SK-N-MC (cell line): ENCODE results near the gene LMTK3.

Experiments used
- DNase-seq: peaks from one replicate; pipeline ENCODE4 v3.0.0-alpha.2; 2011; ENCODE audit warnings: low read depth, low spot score
- H3K27ac ChIP-seq: fragments of 200-600 bp; sonication (generic); 2 replicates; pipeline ENCODE4 v1.5.1; 2016; ENCODE audit warnings: mixed run types
- H3K36me3 ChIP-seq: fragments of 200-600 bp; sonication (generic); 2 replicates; pipeline ENCODE4 v1.6.1; 2017; ENCODE audit warnings: antibody characterized with exemption, low read length, mixed read lengths; ENCODE audit not compliant: insufficient read depth
- H3K4me3 ChIP-seq: fragments of 200-600 bp; sonication (generic); 2 replicates; pipeline ENCODE4 v1.5.1; 2016
- H3K9ac ChIP-seq: fragments of 200-600 bp; sonication (generic); 2 replicates; pipeline ENCODE4 v1.8.0; 2017; ENCODE audit warnings: mixed run types, mixed read lengths; ENCODE audit not compliant: insufficient read length
- H3K9me3 ChIP-seq: fragments of 200-600 bp; sonication (generic); 2 replicates; pipeline ENCODE4 v1.6.1; 2017; ENCODE audit warnings: low read depth, mild to moderate bottlenecking, antibody characterized with exemption, low read length, moderate library complexity, mixed read lengths
- EZH2 ChIP-seq: fragments of 200-600 bp; sonication (generic); IDR thresholded peaks from one replicate; pipeline ENCODE4 v1.6.1; 2017; ENCODE audit warnings: antibody characterized with exemption
- FOXP2 ChIP-seq: optimal IDR thresholded peaks from 2 replicates; pipeline ENCODE3; 2011; ENCODE audit warnings: mild to moderate bottlenecking, moderate library complexity; ENCODE audit not compliant: insufficient read depth; ENCODE audit errors: extremely low read length, control extremely low read depth
- POLR2AphosphoS5 ChIP-seq: IDR thresholded peaks from 2 replicates; pipeline ENCODE4 v1.6.1; 2012; ENCODE audit warnings: mild to moderate bottlenecking, low read depth, low read length, borderline replicate concordance

LMTK3 gene

DNA sequence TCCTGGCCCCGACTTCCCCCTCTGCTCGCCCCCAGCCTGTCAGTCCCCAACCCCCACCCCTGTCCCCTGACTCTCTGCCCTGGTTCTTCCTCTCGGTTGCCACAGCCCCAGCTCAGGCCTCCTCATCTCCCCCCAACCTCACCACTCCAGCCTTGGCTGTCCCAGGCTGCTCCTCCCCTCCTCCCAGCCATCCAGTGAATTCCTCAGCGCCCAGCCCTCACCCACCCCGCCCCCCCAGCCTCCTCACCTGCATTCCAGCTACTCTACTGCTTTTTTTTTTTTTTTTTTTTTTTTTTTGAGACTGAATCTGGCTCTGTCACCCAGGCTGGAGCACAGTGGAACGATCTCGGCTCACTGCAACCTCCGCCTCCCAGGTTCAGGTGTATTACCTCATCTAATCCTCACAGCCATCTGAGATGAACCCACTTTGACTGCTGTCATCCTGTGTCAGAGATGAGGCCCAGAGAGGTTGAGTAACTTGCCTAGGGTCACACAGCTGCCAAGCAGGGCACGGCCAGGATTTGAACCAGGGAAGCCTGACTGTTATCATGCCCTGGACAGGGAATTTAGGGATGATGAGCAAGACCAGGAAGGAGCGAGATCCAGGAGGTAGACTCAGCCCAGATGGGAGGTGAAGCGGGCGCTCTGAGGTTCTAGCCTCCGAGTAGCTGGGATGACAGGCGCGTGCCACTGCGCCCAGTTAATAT lies 42.9 kb upstream of the LMTK3 start:
- H3K36me3 ChIP-seq: no peaks in the 10 kb centered on the region
- no peak overlapping the region for H3K9ac ChIP-seq
- TF ChIP-seq FOXP2 (no peak), POLR2AphosphoS5 (no peak), EZH2 (no peak)
- no peak for DNase-seq
- no peak overlapping the region for H3K27ac ChIP-seq
- H3K9me3 ChIP-seq: no peaks in the 10 kb centered on the region
- no peak overlapping the region for H3K4me3 ChIP-seq

DNA sequence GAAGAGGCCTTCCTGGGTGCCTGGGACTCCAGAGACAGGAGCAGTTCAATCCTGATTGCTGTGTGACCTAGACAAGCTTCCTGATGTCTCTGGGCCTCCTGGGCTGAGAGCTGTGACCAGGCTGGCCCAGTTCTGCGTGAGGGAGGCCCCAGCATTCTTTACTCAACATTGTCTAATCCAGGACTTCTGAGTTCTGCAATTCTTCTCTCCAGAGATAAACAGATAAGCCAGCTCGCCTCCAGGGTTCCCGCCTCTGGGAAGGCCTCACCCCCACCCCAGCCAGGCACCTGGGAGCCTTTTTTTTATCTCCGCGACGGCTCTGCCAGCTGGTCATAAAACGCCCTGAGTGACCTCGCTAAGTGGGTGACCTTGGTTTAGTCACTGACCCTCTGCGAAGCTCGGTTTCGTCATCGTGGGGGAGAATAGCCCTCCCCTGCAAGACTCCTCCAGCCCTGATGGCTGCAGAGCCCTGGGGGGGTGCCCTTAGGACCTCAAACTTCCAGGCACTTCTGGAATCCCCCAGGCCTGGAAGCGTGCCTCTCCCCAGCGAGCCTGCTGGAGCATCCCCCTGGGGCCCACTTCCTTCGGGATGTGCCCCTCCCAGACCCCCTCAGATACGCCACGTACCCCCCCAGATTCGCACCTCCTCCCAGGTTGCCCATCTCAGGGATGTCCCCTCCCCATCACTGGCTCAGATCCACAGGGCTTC lies 42.2 kb upstream of the LMTK3 start:
- no peak overlapping the region for H3K27ac ChIP-seq
- no peak for DNase-seq
- no peak overlapping the region for H3K9ac ChIP-seq
- no peaks in the 10 kb centered on the region for H3K9me3 ChIP-seq
- H3K4me3 ChIP-seq: no peak overlapping the region
- TF ChIP-seq POLR2AphosphoS5: no peak
- TF ChIP-seq EZH2: no peak
- TF ChIP-seq FOXP2: no peak
- H3K36me3 ChIP-seq: no peaks in the 10 kb centered on the region

DNA sequence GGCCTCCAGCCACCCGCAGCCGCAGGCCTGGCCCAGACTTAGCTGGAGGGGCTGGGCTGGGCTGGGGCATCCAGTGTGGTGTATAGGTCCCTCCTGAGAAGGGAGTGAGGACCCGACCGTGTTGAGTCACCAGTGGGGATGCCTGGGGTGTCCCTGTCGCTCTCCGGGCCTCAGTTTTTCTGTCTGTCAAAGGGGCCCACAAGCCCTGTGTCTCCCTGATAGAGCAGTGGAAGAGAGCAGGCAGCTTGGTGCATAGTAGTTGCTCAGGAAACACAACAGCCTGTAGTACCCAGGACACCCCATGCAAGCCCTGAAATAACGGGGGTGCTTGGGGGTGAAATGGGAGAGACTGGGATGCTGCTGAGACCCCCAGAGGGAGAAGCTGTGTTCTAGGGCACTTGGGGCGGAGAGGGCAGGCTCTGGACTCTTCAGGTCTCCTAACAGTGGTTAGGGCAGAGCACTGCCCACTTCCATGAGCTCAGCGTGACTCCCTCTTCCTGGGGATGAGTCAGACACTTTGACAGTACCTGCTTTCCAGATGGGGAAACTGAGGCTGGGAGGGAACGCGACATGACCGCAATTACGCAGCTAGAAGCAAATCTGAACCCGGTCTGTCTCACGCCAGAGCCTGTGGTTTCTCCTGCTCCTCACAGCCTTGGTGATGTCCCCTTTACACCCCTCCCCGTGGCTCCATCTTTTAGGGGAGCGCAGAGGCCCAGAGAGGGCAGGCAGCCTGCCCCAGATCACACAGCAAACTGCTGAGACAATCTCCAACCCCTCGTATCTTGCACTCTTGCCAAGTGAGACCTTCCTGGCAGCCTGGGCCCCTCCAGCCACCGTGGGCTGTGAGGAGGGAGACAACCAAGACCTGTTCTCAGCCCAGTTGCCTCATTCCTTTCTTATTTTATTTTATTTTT lies 41.0 kb upstream of the LMTK3 start:
- no peaks in the 10 kb centered on the region for H3K36me3 ChIP-seq
- no peak overlapping the region for H3K9ac ChIP-seq
- no peaks in the 10 kb centered on the region for H3K9me3 ChIP-seq
- DNase-seq: no peak
- no peak overlapping the region for H3K4me3 ChIP-seq
- TF ChIP-seq FOXP2 (no peak), POLR2AphosphoS5 (no peak), EZH2 (no peak)
- no peak overlapping the region for H3K27ac ChIP-seq

DNA sequence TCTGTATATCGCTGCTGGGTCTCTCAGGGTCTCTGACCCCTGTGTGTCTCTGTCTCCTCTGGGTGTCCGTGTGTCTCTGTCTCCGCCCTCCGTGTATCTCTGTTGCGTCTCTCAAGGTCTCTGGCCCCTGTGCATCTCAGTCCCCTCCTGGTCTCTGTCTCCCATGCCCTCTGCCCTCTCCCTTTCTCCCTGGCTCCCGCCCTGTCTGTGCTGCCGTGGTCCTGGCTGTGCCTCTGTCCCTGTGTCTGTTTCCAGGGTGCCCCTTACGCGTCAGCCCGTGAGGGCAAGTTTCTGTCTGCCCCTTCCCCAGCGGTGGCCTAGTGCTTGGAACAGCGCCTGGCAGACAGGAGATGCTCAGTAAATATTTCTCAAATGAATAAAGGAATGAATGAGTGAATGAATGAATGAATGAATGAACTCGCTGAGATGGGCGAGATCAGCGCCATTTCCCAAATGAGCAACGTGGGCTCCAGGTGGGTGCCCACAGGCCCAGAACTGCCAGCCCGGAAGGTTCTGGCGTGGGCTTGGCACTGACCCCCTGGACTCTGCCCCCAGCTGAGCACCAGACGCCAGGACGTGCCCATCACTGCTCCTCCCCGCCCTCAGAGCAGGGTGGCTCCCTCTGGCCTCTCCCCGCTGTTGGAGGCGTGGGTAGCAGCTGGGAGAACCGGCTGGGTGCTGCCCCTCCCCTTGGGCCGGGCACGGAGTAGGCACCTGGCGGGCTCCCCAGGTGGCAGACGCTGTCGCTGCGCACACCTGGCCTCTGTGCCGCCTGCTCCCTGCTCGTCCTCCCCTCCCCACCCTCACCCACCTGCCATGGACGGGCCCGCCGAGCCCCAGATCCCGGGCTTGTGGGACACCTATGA lies 40.0 kb upstream of the LMTK3 start, which contains the start of gene SULT2B1:
SULT2B1 (plus strand) TSS at position 736 of the 866 bp plus-strand sequence; CDS start at position 817, 81 bp downstream.
- Histone ChIP-seq H3K9ac (no peak within 1 kb of the TSS), H3K9me3 (no peaks in the 10 kb centered on the region), H3K27ac (no peak within 1 kb of the TSS), H3K36me3 (no peaks in the 10 kb centered on the region), H3K4me3 (no peak within 1 kb of the TSS)
- DNase-seq: no peak
- TF ChIP-seq EZH2 (no peak), FOXP2 (no peak), POLR2AphosphoS5 (no peak)

DNA sequence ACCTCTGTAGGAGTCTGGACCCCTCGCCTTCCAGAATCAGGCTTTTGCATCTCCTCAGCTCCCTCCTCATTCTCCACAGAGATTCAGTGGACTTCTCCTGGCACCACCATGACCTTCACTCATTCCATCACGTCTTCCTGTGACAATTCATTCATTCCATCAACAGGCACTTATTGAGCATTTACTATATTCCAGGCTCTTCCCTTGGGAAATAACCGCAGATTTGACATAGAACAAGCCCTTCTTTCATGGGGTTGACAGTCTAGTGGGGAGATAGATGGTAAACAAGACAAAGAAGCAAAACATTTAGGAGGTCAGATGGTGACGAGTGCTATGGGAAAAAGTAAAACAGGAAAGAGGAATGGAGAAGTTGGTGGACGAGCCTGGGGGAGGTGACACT lies 37.7 kb upstream of the LMTK3 start:
- no peak for DNase-seq
- no peak overlapping the region for H3K4me3 ChIP-seq
- H3K27ac ChIP-seq: no peak overlapping the region
- H3K9me3 ChIP-seq: no peaks in the 10 kb centered on the region
- H3K36me3 ChIP-seq: no peaks in the 10 kb centered on the region
- H3K9ac ChIP-seq: no peak overlapping the region
- TF ChIP-seq FOXP2: no peak
- no peak for TF ChIP-seq POLR2AphosphoS5
- no peak for TF ChIP-seq EZH2

DNA sequence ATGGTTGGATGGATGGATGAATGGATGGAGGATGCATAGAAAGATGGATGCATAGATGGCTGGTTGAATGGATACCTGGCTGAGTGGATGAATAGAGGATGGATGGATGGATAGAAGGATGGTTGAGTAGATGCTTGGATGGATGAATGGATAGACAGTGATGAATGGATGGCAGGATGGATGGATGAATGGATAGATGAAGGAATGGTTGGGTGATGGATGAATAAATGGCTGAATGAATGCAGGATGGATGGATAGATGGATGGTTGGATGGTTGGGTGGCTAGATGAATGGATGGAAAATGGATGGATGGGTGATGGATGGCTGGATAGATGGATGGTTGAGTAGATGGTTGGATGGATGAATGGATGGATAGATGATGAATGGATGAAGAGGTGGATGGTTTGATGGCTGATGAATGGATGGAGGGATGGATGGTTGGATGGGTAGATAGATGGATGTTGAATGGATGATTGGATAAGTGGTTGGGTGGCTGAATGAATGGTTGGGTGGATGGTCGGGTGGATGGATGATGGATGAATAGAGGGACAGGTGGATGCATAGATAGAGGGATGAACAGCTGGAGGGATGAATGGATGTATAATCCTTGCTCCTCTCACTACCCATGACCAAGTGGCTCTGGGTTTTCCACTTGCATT lies 36.7 kb upstream of the LMTK3 start:
- Histone ChIP-seq H3K9ac (no peak overlapping the region), H3K9me3 (no peaks in the 10 kb centered on the region), H3K27ac (no peak overlapping the region), H3K4me3 (no peak overlapping the region), H3K36me3 (no peaks in the 10 kb centered on the region)
- DNase-seq: no peak
- TF ChIP-seq FOXP2: no peak
- TF ChIP-seq POLR2AphosphoS5: no peak
- TF ChIP-seq EZH2: no peak

DNA sequence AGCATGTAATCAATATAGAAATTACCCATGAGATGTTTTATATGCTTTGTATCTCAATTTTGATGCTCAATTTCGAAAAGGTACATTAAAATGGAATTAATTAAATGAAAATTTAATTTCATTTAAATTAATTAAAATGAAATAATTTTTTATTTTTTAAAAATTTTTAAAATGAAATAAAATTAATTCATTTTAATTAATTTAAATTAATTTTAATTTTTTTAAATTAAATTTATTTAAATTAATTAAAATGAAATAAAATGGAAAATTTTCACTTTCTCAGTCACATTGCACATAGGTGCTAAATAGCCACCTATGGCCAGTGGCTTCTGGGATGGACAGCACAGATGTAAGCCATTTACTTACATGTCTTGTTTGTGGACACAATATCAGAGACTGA lies 36.1 kb upstream of the LMTK3 start:
- DNase-seq: no peak
- no peaks in the 10 kb centered on the region for H3K36me3 ChIP-seq
- no peaks in the 10 kb centered on the region for H3K9me3 ChIP-seq
- H3K9ac ChIP-seq: no peak overlapping the region
- no peak overlapping the region for H3K4me3 ChIP-seq
- no peak for TF ChIP-seq FOXP2
- no peak overlapping the region for H3K27ac ChIP-seq
